ENCODE measurements around the gene GNMT.
"Not testable (repeated sequence)": the region's sequence is repeated elsewhere in the genome, so short reads cannot be mapped to it uniquely, and the experiment has no call there.

The GNMT gene

DNA sequence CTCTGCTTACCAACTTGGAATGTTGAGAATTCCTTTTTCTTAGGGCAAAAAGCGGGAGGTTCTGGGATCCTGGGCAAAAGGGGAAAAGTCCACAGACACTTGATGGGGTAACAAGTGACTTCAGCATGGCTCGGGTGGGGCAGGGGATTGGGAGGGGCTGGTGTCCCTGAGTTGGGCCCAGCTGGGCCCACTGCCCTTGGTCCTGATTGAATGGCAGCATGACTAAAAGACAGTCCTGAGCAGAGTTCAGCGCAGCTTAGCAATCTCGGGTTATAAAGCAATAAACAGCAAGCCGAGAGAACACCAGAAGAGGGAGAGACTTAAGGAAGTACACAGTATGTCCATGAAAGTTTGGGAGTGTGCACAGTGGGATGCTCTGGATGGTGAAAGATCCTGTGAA lies 29.4 kb downstream of the GNMT start:
- CTCF ChIA-PET = no interaction called here
- TF ChIP-seq LEF1 (IDR thresholded peaks at IDR 0.05; ENCODE audit: borderline replicate concordance) (no peak), ARNT (IDR thresholded peaks at IDR 0.05) (no peak), BHLHE40 (IDR thresholded peaks at IDR 0.05; ENCODE audit: borderline replicate concordance) (no peak), TARDBP (IDR thresholded peaks at IDR 0.05) (no peak), SP1 (IDR thresholded peaks at IDR 0.05) (no peak), FOXM1 (IDR thresholded peaks at IDR 0.05; ENCODE audit: borderline replicate concordance) (no peak), FOXK2 (IDR thresholded peaks at IDR 0.05) (no peak), ELF4 (IDR thresholded peaks at IDR 0.05) (no peak), ZNF384 (IDR thresholded peaks at IDR 0.05) (no peak), CTBP1 (IDR thresholded peaks at IDR 0.05; ENCODE audit: borderline replicate concordance) (no peak), HDGF (IDR thresholded peaks at IDR 0.05; ENCODE audit: borderline replicate concordance) (no peak), FOXA1 (IDR thresholded peaks at IDR 0.05) (no peak), NFRKB (IDR thresholded peaks at IDR 0.05) (no peak), SUZ12 (IDR thresholded peaks at IDR 0.05) (no peak), L3MBTL2 (conservative IDR thresholded peaks at IDR 0.05) (no peak)
- TF ChIP-seq, protein P1, sequence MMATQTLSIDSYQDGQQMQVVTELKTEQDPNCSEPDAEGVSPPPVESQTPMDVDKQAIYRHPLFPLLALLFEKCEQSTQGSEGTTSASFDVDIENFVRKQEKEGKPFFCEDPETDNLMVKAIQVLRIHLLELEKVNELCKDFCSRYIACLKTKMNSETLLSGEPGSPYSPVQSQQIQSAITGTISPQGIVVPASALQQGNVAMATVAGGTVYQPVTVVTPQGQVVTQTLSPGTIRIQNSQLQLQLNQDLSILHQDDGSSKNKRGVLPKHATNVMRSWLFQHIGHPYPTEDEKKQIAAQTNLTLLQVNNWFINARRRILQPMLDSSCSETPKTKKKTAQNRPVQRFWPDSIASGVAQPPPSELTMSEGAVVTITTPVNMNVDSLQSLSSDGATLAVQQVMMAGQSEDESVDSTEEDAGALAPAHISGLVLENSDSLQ (IDR thresholded peaks at IDR 0.05) = no peak
- DNase-seq (ENCODE audit: extremely low spot score) = no peak
- POLR2A ChIA-PET = no interaction called here

DNA sequence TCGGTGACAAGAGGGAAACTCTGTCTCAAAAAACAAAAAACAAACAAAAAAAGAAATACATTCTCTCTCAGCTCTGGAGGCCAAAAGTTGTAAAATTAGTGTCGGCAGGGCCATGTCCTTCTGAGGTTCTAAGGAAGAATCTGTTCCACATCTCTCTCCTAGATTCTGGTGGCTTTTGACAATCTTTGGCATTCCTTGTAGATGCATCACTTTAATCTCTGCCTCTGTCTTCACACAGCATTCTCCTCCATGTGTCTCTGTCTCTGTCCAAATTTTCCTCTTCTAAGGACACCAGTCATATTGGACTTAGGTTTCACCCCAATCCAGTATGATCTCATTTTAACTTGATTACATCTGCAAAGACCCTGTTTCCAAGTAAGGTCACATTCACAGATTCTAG lies 32.9 kb downstream of the GNMT start:
- ChIA-PET POLR2A (no interaction called here), CTCF (no interaction called here)
- DNase-seq (ENCODE audit: extremely low spot score) = no peak
- TF ChIP-seq ZNF384 (IDR thresholded peaks at IDR 0.05) (no peak), ARNT (IDR thresholded peaks at IDR 0.05) (no peak), L3MBTL2 (conservative IDR thresholded peaks at IDR 0.05) (no peak), SUZ12 (IDR thresholded peaks at IDR 0.05) (no peak), SP1 (IDR thresholded peaks at IDR 0.05) (no peak), HDGF (IDR thresholded peaks at IDR 0.05; ENCODE audit: borderline replicate concordance) (no peak), BHLHE40 (IDR thresholded peaks at IDR 0.05; ENCODE audit: borderline replicate concordance) (no peak), FOXM1 (IDR thresholded peaks at IDR 0.05; ENCODE audit: borderline replicate concordance) (no peak), TARDBP (IDR thresholded peaks at IDR 0.05) (no peak), LEF1 (IDR thresholded peaks at IDR 0.05; ENCODE audit: borderline replicate concordance) (no peak), NFRKB (IDR thresholded peaks at IDR 0.05) (no peak), FOXK2 (IDR thresholded peaks at IDR 0.05) (no peak), FOXA1 (IDR thresholded peaks at IDR 0.05) (no peak)

DNA sequence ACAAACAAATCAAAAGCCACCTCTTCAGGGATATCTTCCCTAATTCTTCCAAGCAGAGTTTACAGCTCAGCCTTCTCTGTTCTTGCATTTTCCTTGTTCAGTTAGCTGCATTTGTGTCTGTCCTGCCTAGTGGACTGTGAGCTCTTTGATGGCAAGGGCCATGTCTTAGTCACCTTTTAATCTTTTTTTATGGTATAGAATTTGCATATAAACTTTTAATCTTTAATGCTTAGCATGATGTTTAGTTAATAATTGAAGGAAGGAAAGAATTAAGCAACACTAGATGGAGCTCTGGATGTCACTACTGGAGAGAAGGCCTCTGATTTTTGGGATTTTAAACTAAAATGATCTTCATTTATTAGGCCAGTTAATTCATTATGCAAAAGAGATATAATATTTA lies 36.0 kb downstream of the GNMT start:
- TF ChIP-seq HDGF (IDR thresholded peaks at IDR 0.05; ENCODE audit: borderline replicate concordance) = no peak
- TF ChIP-seq ARNT (IDR thresholded peaks at IDR 0.05) = no peak
- TF ChIP-seq CTBP1 (IDR thresholded peaks at IDR 0.05; ENCODE audit: borderline replicate concordance) = no peak
- ChIA-PET POLR2A (interaction anchor here (1.3 to 1.9 kb wide), 4 partner anchors 13 to 67 kb away, joined by 4 to 13 read pairs (median 6); partner anchors contain the start of genes CNPY3, KLHDC3, MEA1 and PEX6), CTCF (no interaction called here)
- no peak for DNase-seq (ENCODE audit: extremely low spot score)

DNA sequence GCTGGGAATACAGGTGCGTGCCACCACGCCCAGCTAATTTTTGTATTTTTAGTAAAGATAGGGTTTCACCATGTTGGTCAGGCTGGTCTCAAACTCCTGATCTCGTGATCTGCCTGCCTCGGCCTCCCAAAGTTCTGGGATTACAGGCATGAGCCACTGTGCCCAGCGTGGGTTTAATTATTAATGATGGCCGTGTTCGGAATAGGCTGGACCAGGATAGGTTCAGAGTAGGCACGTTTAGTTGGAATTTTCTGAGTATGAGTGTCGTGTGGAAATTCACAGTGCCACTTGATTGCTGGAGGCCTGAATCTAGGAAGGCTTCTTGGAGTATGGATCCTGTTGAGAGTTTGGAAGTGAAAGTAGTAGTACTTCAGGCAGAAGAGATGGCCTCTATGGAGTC lies 37.7 kb downstream of the GNMT start:
- CTCF ChIA-PET; DNase-seq (ENCODE audit: extremely low spot score): not testable (repeated sequence)
- POLR2A ChIA-PET = interaction anchor here (0.6 to 1.7 kb wide), 2 partner anchors 16 to 602 kb away, joined by 3 to 8 read pairs; partner anchors contain the start of genes KLHDC3 and MEA1

DNA sequence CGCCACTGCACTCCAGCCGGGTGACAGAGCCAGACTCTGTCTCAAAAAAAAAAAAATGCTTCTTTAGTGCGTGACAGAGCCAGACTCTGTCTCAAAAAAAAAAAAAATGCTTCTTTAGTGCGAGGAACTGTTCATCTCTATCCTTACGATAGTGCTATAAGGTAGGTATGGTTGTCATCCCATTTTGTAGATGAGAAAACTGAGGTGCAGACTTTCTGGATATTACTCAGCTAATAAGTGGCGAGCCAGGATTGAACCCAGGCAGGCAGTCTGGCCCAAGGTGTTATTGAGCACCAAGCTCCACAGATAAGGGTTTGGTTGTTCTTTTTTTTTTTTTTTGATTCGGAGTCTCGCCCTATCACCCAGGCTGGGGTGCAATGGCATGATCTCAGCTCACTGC lies 41.3 kb downstream of the GNMT start:
- DNase-seq (ENCODE audit: extremely low spot score) = no peak
- ChIA-PET CTCF (no interaction called here), POLR2A (interaction anchor here (0.8 to 2.4 kb wide), 2 partner anchors 11 to 18 kb away, joined by 3 to 8 read pairs; partner anchors contain the start of gene PPP2R5D)
- no peak for TF ChIP-seq SP1 (IDR thresholded peaks at IDR 0.05)
- TF ChIP-seq NFRKB (IDR thresholded peaks at IDR 0.05) = no peak
- no peak for TF ChIP-seq FOXM1 (IDR thresholded peaks at IDR 0.05; ENCODE audit: borderline replicate concordance)
- TF ChIP-seq, protein P1 (IDR thresholded peaks at IDR 0.05) = no peak
- TF ChIP-seq FOXA1 (IDR thresholded peaks at IDR 0.05) = no peak
- no peak for TF ChIP-seq LEF1 (IDR thresholded peaks at IDR 0.05; ENCODE audit: borderline replicate concordance)
- no peak for TF ChIP-seq L3MBTL2 (conservative IDR thresholded peaks at IDR 0.05)
- TF ChIP-seq BHLHE40 (IDR thresholded peaks at IDR 0.05; ENCODE audit: borderline replicate concordance) = no peak
- TF ChIP-seq SUZ12 (IDR thresholded peaks at IDR 0.05) = no peak

DNA sequence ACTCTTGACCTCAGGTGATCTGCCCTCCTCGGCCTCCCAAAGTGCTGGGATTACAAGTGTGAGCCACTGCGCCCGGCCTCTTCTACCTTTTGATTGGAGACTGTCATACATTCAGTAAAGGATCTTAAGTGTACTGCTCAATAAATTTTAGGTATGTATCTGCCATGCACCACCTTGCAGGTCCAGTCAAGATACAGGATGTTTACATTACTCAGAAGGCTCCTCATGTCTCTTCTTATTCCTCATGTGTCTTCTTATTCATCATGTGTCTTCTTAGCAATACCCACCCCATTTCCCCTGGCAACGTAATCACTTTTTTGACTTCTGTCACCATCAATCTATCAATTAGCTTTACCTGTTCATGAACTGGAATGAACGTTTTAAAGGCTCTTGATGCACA lies 45.3 kb downstream of the GNMT start:
- POLR2A ChIA-PET = interaction anchor here (1.5 to 3.4 kb wide), 3 partner anchors 8 to 27 kb away, joined by 4 to 12 read pairs (median 5); partner anchors contain the start of genes KLHDC3, MEA1, PEX6 and PPP2R5D
- DNase-seq (ENCODE audit: extremely low spot score) = no peak
- no peak for TF ChIP-seq FOXK2 (IDR thresholded peaks at IDR 0.05)
- no peak for TF ChIP-seq ZNF384 (IDR thresholded peaks at IDR 0.05)
- no peak for TF ChIP-seq BHLHE40 (IDR thresholded peaks at IDR 0.05; ENCODE audit: borderline replicate concordance)
- no peak for TF ChIP-seq ELF4 (IDR thresholded peaks at IDR 0.05)
- TF ChIP-seq HDGF (IDR thresholded peaks at IDR 0.05; ENCODE audit: borderline replicate concordance) = no peak
- no peak for TF ChIP-seq SUZ12 (IDR thresholded peaks at IDR 0.05)
- no peak for TF ChIP-seq FOXM1 (IDR thresholded peaks at IDR 0.05; ENCODE audit: borderline replicate concordance)
- TF ChIP-seq, protein P1 (IDR thresholded peaks at IDR 0.05) = no peak
- no peak for TF ChIP-seq CTBP1 (IDR thresholded peaks at IDR 0.05; ENCODE audit: borderline replicate concordance)
- TF ChIP-seq FOXA1 (IDR thresholded peaks at IDR 0.05) = no peak
- no peak for TF ChIP-seq NFRKB (IDR thresholded peaks at IDR 0.05)
- TF ChIP-seq TARDBP (IDR thresholded peaks at IDR 0.05) = no peak
- no peak for TF ChIP-seq LEF1 (IDR thresholded peaks at IDR 0.05; ENCODE audit: borderline replicate concordance)
- no peak for TF ChIP-seq L3MBTL2 (conservative IDR thresholded peaks at IDR 0.05)
- TF ChIP-seq SP1 (IDR thresholded peaks at IDR 0.05) = no peak
- TF ChIP-seq ARNT (IDR thresholded peaks at IDR 0.05) = no peak
- CTCF ChIA-PET = no interaction called here
